Measurements from ENCODE around the gene GPATCH4. TPM values are rescaled to one million over a fixed set of nuclear protein-coding genes. Genes with fewer than 3 reads are reported as not detected.

Gene GPATCH4
- total RNA-seq, 4 donors from 2014 or later, result 12.4 to 113 (median 28.9) TPM

DNA sequence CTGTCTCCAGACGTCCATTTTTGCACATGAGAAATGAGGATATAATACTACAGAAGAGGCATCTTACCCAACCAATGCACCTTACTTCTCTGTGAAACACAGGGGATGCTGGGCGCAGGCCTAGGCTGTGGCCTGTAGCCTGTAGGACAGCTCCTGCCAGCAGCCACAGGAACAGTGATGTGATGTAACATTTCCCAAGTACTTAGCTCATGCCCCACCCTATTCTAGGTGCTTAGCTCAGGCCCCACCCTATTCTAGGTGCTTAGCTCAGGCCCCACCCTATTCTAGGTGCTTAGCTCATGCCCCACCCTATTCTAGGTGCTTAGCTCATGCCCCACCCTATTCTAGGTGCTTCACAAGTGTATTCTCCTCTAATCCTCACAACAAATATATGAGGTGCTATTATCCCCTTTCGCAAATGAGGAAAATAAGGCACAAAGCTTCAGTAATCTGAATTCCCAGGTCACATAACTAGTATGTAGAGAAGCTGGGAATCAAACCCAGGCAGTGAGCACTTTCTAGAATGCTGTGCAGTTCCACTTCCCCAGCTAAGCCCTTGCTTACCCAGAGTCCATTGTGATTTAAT, 14.3 kb downstream of the GPATCH4 start:
- Histone ChIP-seq H3K4me3 (no peak overlapping the region), H3K4me1 (peaks cover 4 to 10% (median 6%) of the 10 kb centered on the region in 4 donors), H3K27ac (no peak overlapping the region), H3K36me3 (no peaks in the 10 kb centered on the region), H3K9me3 (no peaks in the 10 kb centered on the region), H3K27me3 (no peaks in the 10 kb centered on the region)
- in situ Hi-C loops (cut with MboI; ENCODE audit: low pct_ligation_motif_present in 1 of 4, low pct_unique_long_range_greater_than_20kb in 1 of 4, low sequenced_read_pairs in 3 of 4), result no loop called here
- 87% methylated on average over 3 of the region's 3 CpGs; no CpG with 5 or more reads in 1 of the 2 donors for WGBS, 2 donors (ENCODE audit: low coverage in 1 of 2)
- peak; percentile 47 for DNase-seq
- intact Hi-C loops (cut with DNase I; ENCODE audit: low total_unique reads), result no loop called here
- TF ChIP-seq POLR2A (IDR thresholded peaks at IDR 0.05), result peak; percentile 24
- TF ChIP-seq EP300 (IDR thresholded peaks at IDR 0.05; ENCODE audit: low read depth), result no peak
- TF ChIP-seq, protein P1, sequence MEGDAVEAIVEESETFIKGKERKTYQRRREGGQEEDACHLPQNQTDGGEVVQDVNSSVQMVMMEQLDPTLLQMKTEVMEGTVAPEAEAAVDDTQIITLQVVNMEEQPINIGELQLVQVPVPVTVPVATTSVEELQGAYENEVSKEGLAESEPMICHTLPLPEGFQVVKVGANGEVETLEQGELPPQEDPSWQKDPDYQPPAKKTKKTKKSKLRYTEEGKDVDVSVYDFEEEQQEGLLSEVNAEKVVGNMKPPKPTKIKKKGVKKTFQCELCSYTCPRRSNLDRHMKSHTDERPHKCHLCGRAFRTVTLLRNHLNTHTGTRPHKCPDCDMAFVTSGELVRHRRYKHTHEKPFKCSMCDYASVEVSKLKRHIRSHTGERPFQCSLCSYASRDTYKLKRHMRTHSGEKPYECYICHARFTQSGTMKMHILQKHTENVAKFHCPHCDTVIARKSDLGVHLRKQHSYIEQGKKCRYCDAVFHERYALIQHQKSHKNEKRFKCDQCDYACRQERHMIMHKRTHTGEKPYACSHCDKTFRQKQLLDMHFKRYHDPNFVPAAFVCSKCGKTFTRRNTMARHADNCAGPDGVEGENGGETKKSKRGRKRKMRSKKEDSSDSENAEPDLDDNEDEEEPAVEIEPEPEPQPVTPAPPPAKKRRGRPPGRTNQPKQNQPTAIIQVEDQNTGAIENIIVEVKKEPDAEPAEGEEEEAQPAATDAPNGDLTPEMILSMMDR (IDR thresholded peaks at IDR 0.05), result no peak
- peak in 1 of 3 donors; percentile 30 for TF ChIP-seq POLR2AphosphoS5 (IDR thresholded peaks at IDR 0.05)

DNA sequence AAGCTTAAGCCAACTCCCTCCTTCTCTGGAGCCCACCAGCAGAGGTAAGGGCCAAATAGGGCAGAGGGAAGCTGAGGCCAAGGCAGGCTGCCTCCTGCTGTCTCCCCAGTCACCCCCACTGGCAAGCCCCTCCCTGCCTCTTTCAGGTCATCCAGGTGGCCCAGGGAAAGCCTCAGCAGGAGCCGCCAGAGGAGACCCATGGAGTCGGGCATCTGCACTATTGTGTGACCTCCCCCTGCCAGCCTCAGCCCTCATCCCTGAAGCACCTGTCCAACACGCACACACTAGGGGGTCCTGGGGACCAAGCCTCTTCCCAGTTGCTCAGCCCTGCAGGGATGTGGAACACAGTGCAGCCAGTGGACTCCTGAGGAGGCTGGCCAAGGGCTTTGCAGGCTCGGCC, 15.0 kb downstream of the GPATCH4 start:
- H3K27ac ChIP-seq, result no peak overlapping the region
- no peaks in the 10 kb centered on the region for H3K36me3 ChIP-seq
- H3K9me3 ChIP-seq, result no peaks in the 10 kb centered on the region
- no peak for DNase-seq
- TF ChIP-seq POLR2AphosphoS5 (IDR thresholded peaks at IDR 0.05) (no peak), POLR2A (IDR thresholded peaks at IDR 0.05) (no peak), EP300 (IDR thresholded peaks at IDR 0.05; ENCODE audit: low read depth) (no peak)
- TF ChIP-seq, protein P1 (IDR thresholded peaks at IDR 0.05), result no peak
- intact Hi-C loops (cut with DNase I; ENCODE audit: low total_unique reads), result no loop called here
- H3K4me1 ChIP-seq, result peaks cover 4 to 9% (median 6%) of the 10 kb centered on the region in 4 donors
- no peaks in the 10 kb centered on the region for H3K27me3 ChIP-seq
- H3K4me3 ChIP-seq, result no peak overlapping the region
- in situ Hi-C loops (cut with MboI; ENCODE audit: low pct_ligation_motif_present in 1 of 4, low pct_unique_long_range_greater_than_20kb in 1 of 4, low sequenced_read_pairs in 3 of 4), result no loop called here
- 60 to 61% methylated on average over 1 to 3 of the region's 4 CpGs for whole genome bisulfite sequencing, 2 donors (ENCODE audit: low coverage in 1 of 2)

GRCh38 chr1:156584813-156585212, 16.5 kb downstream of the GPATCH4 start:
- H3K36me3 ChIP-seq, result no peaks in the 10 kb centered on the region
- H3K27ac ChIP-seq, result no peak overlapping the region
- intact Hi-C loops (cut with DNase I; ENCODE audit: low total_unique reads) (no loop called here), in situ Hi-C loops (cut with MboI; ENCODE audit: low pct_ligation_motif_present in 1 of 4, low pct_unique_long_range_greater_than_20kb in 1 of 4, low sequenced_read_pairs in 3 of 4) (no loop called here)
- 58% methylated on average over 11 of the region's 11 CpGs; no CpG with 5 or more reads in 1 of the 2 donors for WGBS, 2 donors (ENCODE audit: low coverage in 1 of 2)
- no peaks in the 10 kb centered on the region for H3K27me3 ChIP-seq
- peaks cover 0 to 3% (median 0%) of the 10 kb centered on the region in 4 donors for H3K4me1 ChIP-seq
- no peaks in the 10 kb centered on the region for H3K9me3 ChIP-seq
- DNase-seq, result no peak
- H3K4me3 ChIP-seq, result no peak overlapping the region
- TF ChIP-seq, protein P1 (IDR thresholded peaks at IDR 0.05), result no peak
- TF ChIP-seq POLR2AphosphoS5 (IDR thresholded peaks at IDR 0.05) (no peak), EP300 (IDR thresholded peaks at IDR 0.05; ENCODE audit: low read depth) (no peak)

- Histone ChIP-seq H3K36me3 (no peaks in the 10 kb centered on the region), H3K4me1 (peaks cover 0 to 3% (median 0%) of the 10 kb centered on the region in 4 donors), H3K27me3 (no peaks in the 10 kb centered on the region), H3K9me3 (no peaks in the 10 kb centered on the region), H3K4me3 (no peak overlapping the region), H3K27ac (no peak overlapping the region)
- intact Hi-C loops (cut with DNase I; ENCODE audit: low total_unique reads) (no loop called here), in situ Hi-C loops (cut with MboI; ENCODE audit: low pct_ligation_motif_present in 1 of 4, low pct_unique_long_range_greater_than_20kb in 1 of 4, low sequenced_read_pairs in 3 of 4) (no loop called here)
- DNase-seq, result peak; percentile 86
- TF ChIP-seq POLR2A (IDR thresholded peaks at IDR 0.05), result no peak
- TF ChIP-seq, protein P1 (IDR thresholded peaks at IDR 0.05), result peak; percentile 90 to 97 (median 96)
- WGBS, 2 donors (ENCODE audit: low coverage in 1 of 2), result 53 to 56% methylated on average over 19 to 20 of the region's 20 CpGs
Measured at GRCh38 chr1:156583821-156584622, 17.3 kb downstream of the GPATCH4 start.

Data from transverse colon (tissue), 4 donors.